Measurements from ENCODE around the gene FRMD4A. TPM values are rescaled to one million over a fixed set of nuclear protein-coding genes. Genes with fewer than 3 reads are reported as not detected.

FRMD4A gene
- total RNA-seq, 1 experiment from 2014 or later = 19.6 TPM

GRCh38 chr10:14024329-14025202 is 306.2 kb downstream of the FRMD4A start:
- Histone ChIP-seq H4K91ac (ENCODE audit: insufficient read length, low read depth, low read length) (no peak overlapping the region), H3K4me1 (ENCODE audit: insufficient read depth, low read length) (no peaks in the 10 kb centered on the region; the same call in 1 of the 2 replicates), H3K4ac (ENCODE audit: low read depth, low read length) (no peak overlapping the region), H3K14ac (ENCODE audit: insufficient read depth, low read length) (no peak overlapping the region), H2AFZ (ENCODE audit: low read length) (no peak overlapping the region), H2BK15ac (ENCODE audit: low read depth, low read length) (no peak overlapping the region), H4K20me1 (ENCODE audit: control insufficient read depth, insufficient read depth, insufficient read length) (no peaks in the 10 kb centered on the region), H3K23ac (ENCODE audit: insufficient read length, low read depth, low read length) (no peak overlapping the region), H3K56ac (ENCODE audit: insufficient read length, low read depth, low read length) (no peak overlapping the region), H2AK5ac (ENCODE audit: insufficient read length, low read length) (no peak overlapping the region), H2BK120ac (ENCODE audit: low read depth, low read length, poor library complexity, severe bottlenecking) (no peak overlapping the region), H3K4me2 (ENCODE audit: insufficient read depth, insufficient read length, low read length) (no peak overlapping the region), H3K27me3 (ENCODE audit: insufficient read depth, low read length) (no peaks in the 10 kb centered on the region), H3K18ac (ENCODE audit: insufficient read length, low read depth, low read length) (no peak overlapping the region), H2BK20ac (ENCODE audit: low read depth, low read length, poor library complexity, severe bottlenecking) (no peak overlapping the region), H2BK12ac (ENCODE audit: insufficient read length, low read depth, low read length) (no peak overlapping the region), H3K9me3 (ENCODE audit: control insufficient read depth, low read depth, low read length) (no peaks in the 10 kb centered on the region), H3K9ac (ENCODE audit: extremely low read depth, insufficient read length, low read length) (no peak overlapping the region), H2BK5ac (ENCODE audit: insufficient read length, low read length) (no peak overlapping the region), H3T11ph (ENCODE audit: low read length) (no peak overlapping the region), H3K23me2 (ENCODE audit: insufficient read length, low read depth, low read length, poor library complexity, severe bottlenecking) (no peaks in the 10 kb centered on the region), H3K79me2 (ENCODE audit: insufficient read depth, low read length) (no peaks in the 10 kb centered on the region), H4K5ac (ENCODE audit: insufficient read length, low read depth, low read length) (no peak overlapping the region), H3K79me1 (ENCODE audit: insufficient read depth, low read depth, low read length, poor library complexity, severe bottlenecking) (no peaks in the 10 kb centered on the region), H4K8ac (replicated peaks; ENCODE audit: insufficient read length, low read depth, low read length) (no peak overlapping the region), H3K27ac (ENCODE audit: insufficient read length, low read depth, low read length) (no peak overlapping the region)
- peaks cover 2% of the 10 kb centered on the region for H3K27me3 Mint-ChIP-seq (ENCODE audit: low read depth)
- no peaks in the 10 kb centered on the region for H3K36me3 Mint-ChIP-seq (ENCODE audit: insufficient read depth in 1 of 3, low read depth in 3 of 3)
- H3K9me3 Mint-ChIP-seq = no peaks in the 10 kb centered on the region
- no CpG with 5 or more reads among the region's 15 CpGs for WGBS (ENCODE audit: extremely low coverage, insufficient read length, low lambda C conversion rate)
- no peak overlapping the region for H3K4me3 Mint-ChIP-seq
- no peak for TF ChIP-seq CTCF (conservative IDR thresholded peaks at IDR 0.05)
- DNase-seq = no peak
- peaks cover 3 to 6% of the 10 kb centered on the region in 2 experiments; a peak in 2 of 4 replicates for H3K4me1 Mint-ChIP-seq
- no peak overlapping the region for H3K27ac Mint-ChIP-seq

All from H9 (cell line).